ENCODE results near the gene MORN3. TPM values are rescaled to one million over a fixed set of nuclear protein-coding genes. Genes with fewer than 3 reads are reported as not detected.
"Not testable (repeated sequence)": the region's sequence is repeated elsewhere in the genome, so short reads cannot be mapped to it uniquely, and the experiment has no call there.

The MORN3 gene
- total RNA-seq, 1 donor from 2014 or later, result 1.2 TPM

DNA sequence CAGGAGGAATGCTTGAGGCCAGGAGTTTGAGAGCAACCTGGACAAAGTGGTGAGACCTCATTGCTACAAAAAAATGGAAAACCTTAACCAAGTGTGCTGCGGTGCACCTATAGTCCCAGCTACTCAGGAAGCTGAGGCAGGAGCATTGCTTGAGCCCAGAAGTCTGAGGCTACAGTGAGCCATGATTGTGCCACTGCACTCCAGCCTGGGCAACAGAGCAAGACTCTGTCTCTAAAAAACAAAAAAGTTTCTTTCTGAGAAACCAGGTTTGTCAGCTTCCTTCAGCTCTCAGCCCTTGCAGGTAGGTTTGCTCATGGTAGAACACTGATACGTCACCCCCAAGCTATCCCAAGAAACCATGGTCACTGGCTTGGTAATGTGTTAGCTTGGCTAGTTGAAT is 20.0 kb upstream of the MORN3 start:
- Mint-ChIP-seq H3K4me1 (ENCODE audit: low read depth, unreplicated experiment) (peaks cover 1% of the 10 kb centered on the region), H3K36me3 (ENCODE audit: unreplicated experiment) (no peaks in the 10 kb centered on the region), H3K27me3 (ENCODE audit: unreplicated experiment) (peaks cover 4% of the 10 kb centered on the region), H3K27ac (ENCODE audit: unreplicated experiment) (no peak overlapping the region), H3K9me3 (ENCODE audit: unreplicated experiment) (peaks cover 2% of the 10 kb centered on the region), H3K4me3 (ENCODE audit: unreplicated experiment) (no peak overlapping the region)
- TF ChIP-seq, protein P1, sequence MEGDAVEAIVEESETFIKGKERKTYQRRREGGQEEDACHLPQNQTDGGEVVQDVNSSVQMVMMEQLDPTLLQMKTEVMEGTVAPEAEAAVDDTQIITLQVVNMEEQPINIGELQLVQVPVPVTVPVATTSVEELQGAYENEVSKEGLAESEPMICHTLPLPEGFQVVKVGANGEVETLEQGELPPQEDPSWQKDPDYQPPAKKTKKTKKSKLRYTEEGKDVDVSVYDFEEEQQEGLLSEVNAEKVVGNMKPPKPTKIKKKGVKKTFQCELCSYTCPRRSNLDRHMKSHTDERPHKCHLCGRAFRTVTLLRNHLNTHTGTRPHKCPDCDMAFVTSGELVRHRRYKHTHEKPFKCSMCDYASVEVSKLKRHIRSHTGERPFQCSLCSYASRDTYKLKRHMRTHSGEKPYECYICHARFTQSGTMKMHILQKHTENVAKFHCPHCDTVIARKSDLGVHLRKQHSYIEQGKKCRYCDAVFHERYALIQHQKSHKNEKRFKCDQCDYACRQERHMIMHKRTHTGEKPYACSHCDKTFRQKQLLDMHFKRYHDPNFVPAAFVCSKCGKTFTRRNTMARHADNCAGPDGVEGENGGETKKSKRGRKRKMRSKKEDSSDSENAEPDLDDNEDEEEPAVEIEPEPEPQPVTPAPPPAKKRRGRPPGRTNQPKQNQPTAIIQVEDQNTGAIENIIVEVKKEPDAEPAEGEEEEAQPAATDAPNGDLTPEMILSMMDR (IDR thresholded peaks at IDR 0.05; ENCODE audit: partially characterized antibody, unreplicated experiment), result no peak
- no peak for DNase-seq

GRCh38 chr12:121688966-121689365 is 19.5 kb upstream of the MORN3 start:
- H3K27me3 Mint-ChIP-seq (ENCODE audit: unreplicated experiment), result peaks cover 4% of the 10 kb centered on the region
- H3K36me3 Mint-ChIP-seq (ENCODE audit: unreplicated experiment), result no peaks in the 10 kb centered on the region
- DNase-seq, result no peak
- TF ChIP-seq, protein P1 (IDR thresholded peaks at IDR 0.05; ENCODE audit: partially characterized antibody, unreplicated experiment), result no peak
- no peak overlapping the region for H3K4me3 Mint-ChIP-seq (ENCODE audit: unreplicated experiment)
- H3K27ac Mint-ChIP-seq (ENCODE audit: unreplicated experiment), result no peak overlapping the region
- H3K4me1 Mint-ChIP-seq (ENCODE audit: low read depth, unreplicated experiment), result peaks cover 1% of the 10 kb centered on the region
- H3K9me3 Mint-ChIP-seq (ENCODE audit: unreplicated experiment), result peaks cover 2% of the 10 kb centered on the region

- not testable (repeated sequence) for H3K36me3 Mint-ChIP-seq (ENCODE audit: unreplicated experiment); H3K27ac Mint-ChIP-seq (ENCODE audit: unreplicated experiment); H3K27me3 Mint-ChIP-seq (ENCODE audit: unreplicated experiment); DNase-seq; H3K4me1 Mint-ChIP-seq (ENCODE audit: low read depth, unreplicated experiment); H3K9me3 Mint-ChIP-seq (ENCODE audit: unreplicated experiment); H3K4me3 Mint-ChIP-seq (ENCODE audit: unreplicated experiment)
Observed at GRCh38 chr12:121679661-121680197, 10.3 kb upstream of the MORN3 start.

- Mint-ChIP-seq H3K36me3 (ENCODE audit: unreplicated experiment) (no peaks in the 10 kb centered on the region), H3K27ac (ENCODE audit: unreplicated experiment) (no peak overlapping the region), H3K4me3 (ENCODE audit: unreplicated experiment) (no peak overlapping the region), H3K9me3 (ENCODE audit: unreplicated experiment) (no peaks in the 10 kb centered on the region), H3K4me1 (ENCODE audit: low read depth, unreplicated experiment) (no peaks in the 10 kb centered on the region), H3K27me3 (ENCODE audit: unreplicated experiment) (peaks cover 2% of the 10 kb centered on the region)
- TF ChIP-seq, protein P1 (IDR thresholded peaks at IDR 0.05; ENCODE audit: partially characterized antibody, unreplicated experiment), result no peak
- no peak for DNase-seq
Observed at GRCh38 chr12:121678716-121679300, 9.4 kb upstream of the MORN3 start.

DNA sequence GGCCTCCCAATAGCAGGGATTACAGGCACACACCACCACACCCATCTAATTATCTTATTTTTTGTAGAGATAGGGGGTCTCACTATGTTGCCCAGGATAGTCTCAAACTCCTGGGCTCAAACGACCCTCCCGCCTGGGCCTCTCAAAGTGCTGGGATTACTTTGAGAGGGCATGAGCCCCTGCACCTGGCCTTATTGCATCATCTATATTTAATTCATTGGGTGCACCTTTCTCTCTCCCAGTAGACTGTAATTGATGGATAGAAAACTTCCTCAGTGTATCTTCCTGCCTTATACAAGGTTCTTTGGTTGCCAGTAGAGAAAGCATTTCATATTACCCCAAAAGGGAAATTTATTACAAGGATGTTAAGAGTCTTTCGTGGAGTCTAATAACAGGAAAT is 8.9 kb upstream of the MORN3 start:
- DNase-seq, result no peak
- no peak overlapping the region for H3K4me3 Mint-ChIP-seq (ENCODE audit: unreplicated experiment)
- no peaks in the 10 kb centered on the region for H3K9me3 Mint-ChIP-seq (ENCODE audit: unreplicated experiment)
- H3K27me3 Mint-ChIP-seq (ENCODE audit: unreplicated experiment), result peaks cover 2% of the 10 kb centered on the region
- no peaks in the 10 kb centered on the region for H3K36me3 Mint-ChIP-seq (ENCODE audit: unreplicated experiment)
- H3K4me1 Mint-ChIP-seq (ENCODE audit: low read depth, unreplicated experiment), result peaks cover 4% of the 10 kb centered on the region
- no peak overlapping the region for H3K27ac Mint-ChIP-seq (ENCODE audit: unreplicated experiment)
- TF ChIP-seq, protein P1 (IDR thresholded peaks at IDR 0.05; ENCODE audit: partially characterized antibody, unreplicated experiment), result no peak
